GM12891 (cell line): Measurements from ENCODE around the gene RGS7.

Experiments used
- DNase-seq: peaks from one replicate; pipeline ENCODE4 v3.0.0; 2011; ENCODE audit warnings: low spot score; ENCODE audit not compliant: insufficient read length
- FAIRE-seq: peaks from 2 replicates; lab custom pipeline; 2011; peaks lifted over from hg19 to GRCh38; lab: Jason Lieb, UNC
- PAX5 ChIP-seq: IDR thresholded peaks from 2 replicates; pipeline ENCODE4 v1.6.1; 2011; ENCODE audit warnings: low read length, moderate library complexity, mild to moderate bottlenecking; ENCODE audit not compliant: insufficient read depth, severe bottlenecking
- POLR2A ChIP-seq: IDR thresholded peaks from 2 replicates; pipeline ENCODE4 v1.6.1; 2011; ENCODE audit warnings: low read depth, low read length, control low read depth
- POLR2AphosphoS5 ChIP-seq: IDR thresholded peaks from 2 replicates; pipeline ENCODE4 v1.6.1; 2011; ENCODE audit warnings: low read depth, low read length, control low read depth
- POU2F2 ChIP-seq: IDR thresholded peaks from 2 replicates; pipeline ENCODE4 v1.6.1; 2011; ENCODE audit warnings: low read depth, mild to moderate bottlenecking, control low read depth, low read length, moderate library complexity
- SPI1 ChIP-seq: IDR thresholded peaks from 2 replicates; pipeline ENCODE4 v1.6.1; 2011; ENCODE audit warnings: low read depth, low read length, control low read depth
- TAF1 ChIP-seq: IDR thresholded peaks from 2 replicates; pipeline ENCODE4 v1.6.1; 2011; ENCODE audit warnings: low read depth, low read length, control low read depth

The RGS7 gene

DNA sequence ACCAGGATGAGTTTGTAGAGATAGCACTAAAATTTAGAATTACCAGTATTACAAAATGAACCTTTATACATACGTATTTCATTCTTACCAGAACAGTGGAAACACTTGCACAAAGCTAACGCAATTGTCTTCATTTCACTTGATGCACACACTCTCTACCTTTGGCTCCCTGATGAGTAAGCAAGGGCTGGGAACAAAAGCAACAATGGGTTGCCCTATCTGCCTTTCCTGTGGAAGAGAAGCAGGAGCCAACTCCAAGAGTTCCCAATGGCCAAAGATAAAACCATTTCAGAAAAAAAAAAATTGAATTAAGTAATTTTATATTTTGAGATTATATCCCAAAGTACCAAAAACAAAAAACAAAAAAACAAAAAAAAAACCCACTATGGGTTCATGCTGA lies 401.0 kb downstream of the RGS7 start:
- DNase-seq (no peak), FAIRE-seq (no peak)
- TF ChIP-seq POLR2AphosphoS5 = no peak
- TF ChIP-seq TAF1 = no peak
- TF ChIP-seq POU2F2 = no peak
- no peak for TF ChIP-seq SPI1
- TF ChIP-seq PAX5 = no peak
- TF ChIP-seq POLR2A = no peak

DNA sequence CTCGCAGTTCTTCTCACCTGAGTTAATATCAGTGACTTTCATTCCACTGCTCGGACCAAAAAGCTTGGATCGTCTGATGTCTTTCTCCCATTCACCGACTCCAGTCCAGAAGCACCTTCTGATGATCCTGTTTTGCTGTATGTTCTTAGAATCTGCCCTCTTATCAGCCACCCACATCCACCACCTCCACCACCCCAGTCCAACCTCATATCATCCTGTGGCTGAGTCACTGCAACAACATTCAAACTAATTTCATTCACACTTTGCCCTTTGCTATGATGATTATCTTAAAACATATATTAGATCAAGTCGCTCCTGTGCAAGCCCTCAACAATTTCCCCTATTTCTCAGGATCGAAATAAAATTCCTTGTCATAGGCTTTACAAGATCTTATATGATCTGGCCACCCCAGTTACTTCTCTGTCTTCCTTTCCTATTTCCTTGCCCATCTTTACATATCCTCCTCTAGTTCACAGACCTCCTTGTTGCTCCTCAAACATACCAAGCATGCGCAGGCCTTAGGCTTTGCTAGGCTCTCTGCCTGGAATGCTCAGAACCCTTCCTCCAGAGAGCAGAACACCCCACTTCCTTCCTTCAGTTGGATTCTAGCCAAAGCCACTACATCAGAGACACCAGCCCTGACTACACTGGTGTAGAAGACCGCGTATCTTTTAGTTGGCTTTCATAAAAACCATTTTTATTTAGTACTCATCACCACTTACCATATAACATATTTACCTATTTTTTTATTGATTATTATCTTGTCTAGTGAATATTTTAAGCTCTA lies 409.4 kb downstream of the RGS7 start:
- FAIRE-seq (no peak), DNase-seq (no peak)
- no peak for TF ChIP-seq POLR2A
- TF ChIP-seq PAX5 = no peak
- no peak for TF ChIP-seq POLR2AphosphoS5
- no peak for TF ChIP-seq SPI1
- no peak for TF ChIP-seq POU2F2
- TF ChIP-seq TAF1 = no peak

DNA sequence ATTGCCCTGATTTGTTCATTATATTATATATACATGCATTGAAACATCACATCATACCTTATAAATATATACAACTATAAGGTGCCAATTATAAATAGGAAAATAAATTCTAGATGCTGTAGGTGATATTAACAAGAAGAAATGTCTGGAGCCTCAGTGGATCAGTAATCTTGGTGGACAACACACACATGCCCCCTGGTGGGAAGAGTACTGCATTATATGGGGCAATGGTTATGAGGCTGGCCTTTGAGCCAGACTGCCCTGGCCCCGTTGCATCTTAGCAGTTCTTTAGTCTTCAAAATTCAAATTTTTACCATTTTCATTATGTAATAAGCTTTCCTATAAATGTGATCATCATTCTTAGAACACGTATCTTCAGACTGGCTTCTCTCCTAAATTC lies 410.1 kb downstream of the RGS7 start:
- FAIRE-seq (peak; percentile 64), DNase-seq (peak; percentile 19)
- no peak for TF ChIP-seq POU2F2
- TF ChIP-seq TAF1 = no peak
- no peak for TF ChIP-seq SPI1
- no peak for TF ChIP-seq PAX5
- TF ChIP-seq POLR2AphosphoS5 = no peak
- TF ChIP-seq POLR2A = no peak

DNA sequence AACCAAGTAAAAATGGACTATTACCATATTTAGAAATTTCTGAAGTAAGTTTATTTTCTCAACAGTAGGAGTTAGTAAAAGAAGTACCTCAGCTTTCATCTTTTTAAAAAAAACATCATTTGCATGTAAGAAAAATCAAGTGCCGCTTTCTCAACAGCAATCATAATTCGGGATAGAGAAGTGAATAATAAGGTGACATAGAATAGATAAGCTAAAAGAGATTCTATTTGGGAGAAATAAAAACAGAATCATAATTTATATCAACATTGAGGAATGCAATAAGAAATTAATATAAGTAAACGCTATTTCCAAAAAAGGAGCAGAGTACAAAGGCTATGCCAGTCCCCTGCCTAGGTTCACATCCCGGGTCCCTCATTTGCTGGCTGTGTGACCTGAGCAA lies 414.1 kb downstream of the RGS7 start:
- FAIRE-seq (no peak), DNase-seq (no peak)
- TF ChIP-seq SPI1 (no peak), PAX5 (no peak), TAF1 (no peak), POU2F2 (no peak), POLR2AphosphoS5 (no peak)

DNA sequence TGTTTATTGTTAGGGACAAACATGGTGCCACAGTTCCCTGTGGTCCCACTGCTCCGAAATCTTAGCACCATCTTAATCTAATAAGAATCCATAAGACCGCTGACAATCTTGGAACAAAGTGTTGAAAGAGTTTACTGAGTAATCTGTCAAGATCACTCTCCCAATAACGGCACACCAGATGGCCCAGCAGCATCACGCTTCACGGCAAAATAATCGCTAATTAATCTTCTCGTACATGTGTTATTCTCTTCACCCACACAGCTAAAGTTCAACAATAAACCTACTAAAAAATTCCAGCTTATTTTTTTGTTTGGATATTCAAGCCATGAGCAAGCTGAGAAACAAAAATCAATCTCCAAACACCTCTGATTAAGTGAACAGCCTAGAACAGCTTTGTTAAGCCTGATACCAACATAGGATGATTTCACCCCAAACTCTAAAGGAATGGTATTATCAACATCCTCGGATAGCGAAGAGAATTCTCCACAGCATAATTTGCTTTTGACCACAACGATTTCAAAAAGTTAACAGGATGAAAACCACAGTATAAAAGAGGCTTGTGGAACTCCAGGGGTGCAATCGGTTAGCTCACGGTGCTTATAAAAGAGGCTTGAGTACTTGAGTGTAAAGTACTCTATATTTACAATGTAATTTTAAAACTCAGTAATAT lies 415.2 kb downstream of the RGS7 start:
- TF ChIP-seq SPI1 (no peak), POU2F2 (no peak)
- DNase-seq (no peak), FAIRE-seq (no peak)

DNA sequence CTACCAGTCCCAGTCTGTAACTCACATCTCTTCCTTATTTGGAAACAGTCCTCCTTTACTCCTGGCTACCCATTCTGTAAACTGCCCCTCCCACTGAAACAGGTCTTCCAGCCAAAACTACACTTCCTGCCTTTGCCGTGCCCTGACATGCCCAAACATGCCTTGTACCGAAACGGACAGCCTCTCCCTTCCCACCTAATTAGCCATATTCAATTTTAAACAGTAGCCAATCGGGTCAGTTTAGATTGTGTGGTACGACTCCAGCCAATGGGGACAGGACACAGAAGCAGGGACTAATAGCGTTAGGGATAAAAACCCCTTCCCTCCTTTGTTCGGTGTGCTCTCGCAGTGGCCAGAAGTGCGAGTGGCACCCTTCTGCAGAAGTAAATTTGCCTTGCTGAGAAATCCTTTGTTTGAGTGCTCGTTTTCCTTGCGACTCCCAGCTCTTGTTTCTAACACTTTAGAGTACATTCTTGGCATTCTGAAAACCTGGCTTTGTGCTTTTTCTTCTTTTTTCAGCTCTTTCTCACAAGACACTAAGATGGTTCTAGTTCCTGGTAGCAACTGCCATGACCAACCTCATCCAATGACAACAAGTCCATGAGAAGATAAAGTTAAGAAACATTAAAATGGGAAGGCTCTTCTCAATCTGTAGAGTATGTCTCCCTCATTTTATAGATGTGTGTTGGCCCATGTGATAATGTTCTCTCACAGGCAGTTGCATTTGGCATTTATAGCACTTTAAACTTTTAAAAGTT lies 419.9 kb downstream of the RGS7 start:
- DNase-seq (no peak), FAIRE-seq (no peak)
- TF ChIP-seq POU2F2 = no peak
- no peak for TF ChIP-seq PAX5
- no peak for TF ChIP-seq POLR2AphosphoS5
- no peak for TF ChIP-seq POLR2A
- TF ChIP-seq SPI1 = no peak
- TF ChIP-seq TAF1 = no peak

DNA sequence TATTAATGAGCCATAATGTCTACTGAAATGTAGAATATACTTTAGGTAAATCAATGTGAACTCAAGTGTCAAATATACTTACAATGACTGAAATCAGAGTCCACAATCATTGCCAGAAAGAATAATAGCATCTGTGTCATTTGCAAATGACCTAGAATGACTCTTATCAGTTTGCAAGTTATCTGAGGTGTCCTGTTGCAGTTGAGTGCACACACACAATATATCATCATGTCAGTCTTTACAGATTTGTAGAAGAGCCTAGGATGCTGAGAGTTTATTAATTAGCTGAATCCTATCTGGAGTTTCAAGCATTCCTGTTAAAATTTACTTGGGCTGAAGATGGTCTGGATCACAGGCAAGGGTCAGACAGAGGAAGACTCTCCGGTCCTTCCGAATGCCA lies 421.1 kb downstream of the RGS7 start:
- DNase-seq = no peak
- no peak for TF ChIP-seq SPI1
- TF ChIP-seq POLR2AphosphoS5 = no peak
- TF ChIP-seq POLR2A = no peak
- no peak for FAIRE-seq

DNA sequence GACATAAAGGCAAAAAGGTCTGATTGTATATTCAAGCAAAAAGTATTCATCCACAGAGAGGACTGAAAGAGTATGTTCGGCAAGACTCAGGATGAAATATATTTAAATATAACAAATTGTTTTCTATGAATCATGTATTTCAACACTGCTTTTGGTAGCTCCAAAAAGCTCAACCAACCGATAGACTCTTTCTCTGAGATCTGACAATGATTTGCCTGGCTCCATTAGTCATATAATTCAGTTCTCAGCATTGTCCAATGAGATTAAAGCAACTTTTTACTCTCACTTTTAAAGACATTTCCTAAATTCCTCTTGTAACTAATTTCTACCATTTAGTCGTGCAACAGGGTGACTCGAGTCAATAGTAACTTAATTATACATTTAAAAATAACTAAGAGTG lies 426.0 kb downstream of the RGS7 start:
- TF ChIP-seq POLR2A = no peak
- TF ChIP-seq SPI1 = no peak
- TF ChIP-seq PAX5 = no peak
- no peak for TF ChIP-seq POU2F2
- no peak for TF ChIP-seq TAF1
- no peak for TF ChIP-seq POLR2AphosphoS5
- FAIRE-seq = no peak
- DNase-seq = no peak

DNA sequence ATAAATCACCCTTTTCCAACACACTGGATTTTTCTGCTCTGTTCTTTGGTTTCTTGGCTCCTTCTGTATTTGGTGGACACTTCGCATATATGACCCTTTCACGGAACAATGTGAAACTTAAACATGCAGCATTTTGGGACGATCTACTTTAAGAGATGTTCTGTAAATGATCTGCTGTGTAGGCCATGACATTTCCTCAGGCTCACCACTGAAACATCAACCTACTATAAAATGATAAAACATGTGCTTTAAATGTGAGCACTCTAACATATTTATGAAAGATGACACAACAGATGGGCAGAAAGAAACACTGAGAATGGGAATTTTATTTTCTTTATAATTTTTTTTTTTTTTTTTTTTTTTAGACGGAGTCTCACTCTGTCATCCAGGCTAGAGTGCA lies 428.7 kb downstream of the RGS7 start:
- TF ChIP-seq PAX5 = no peak
- no peak for TF ChIP-seq POLR2AphosphoS5
- no peak for TF ChIP-seq SPI1
- no peak for TF ChIP-seq POLR2A
- TF ChIP-seq POU2F2 = no peak
- no peak for TF ChIP-seq TAF1
- FAIRE-seq (no peak), DNase-seq (no peak)
